HG02588 (cell line): Measurements from ENCODE around the gene CGB5.
"Not testable (repeated sequence)": the region's sequence is repeated elsewhere in the genome, so short reads cannot be mapped to it uniquely, and the experiment has no call there.

Experiments used
- ATAC-seq: cut with Tn5 transposase; IDR thresholded peaks from one replicate; pipeline ENCODE4 v1.9.1; 2021; ENCODE audit warnings: mild to moderate bottlenecking, moderate library complexity; ENCODE audit not compliant: unreplicated experiment

The CGB5 gene

DNA sequence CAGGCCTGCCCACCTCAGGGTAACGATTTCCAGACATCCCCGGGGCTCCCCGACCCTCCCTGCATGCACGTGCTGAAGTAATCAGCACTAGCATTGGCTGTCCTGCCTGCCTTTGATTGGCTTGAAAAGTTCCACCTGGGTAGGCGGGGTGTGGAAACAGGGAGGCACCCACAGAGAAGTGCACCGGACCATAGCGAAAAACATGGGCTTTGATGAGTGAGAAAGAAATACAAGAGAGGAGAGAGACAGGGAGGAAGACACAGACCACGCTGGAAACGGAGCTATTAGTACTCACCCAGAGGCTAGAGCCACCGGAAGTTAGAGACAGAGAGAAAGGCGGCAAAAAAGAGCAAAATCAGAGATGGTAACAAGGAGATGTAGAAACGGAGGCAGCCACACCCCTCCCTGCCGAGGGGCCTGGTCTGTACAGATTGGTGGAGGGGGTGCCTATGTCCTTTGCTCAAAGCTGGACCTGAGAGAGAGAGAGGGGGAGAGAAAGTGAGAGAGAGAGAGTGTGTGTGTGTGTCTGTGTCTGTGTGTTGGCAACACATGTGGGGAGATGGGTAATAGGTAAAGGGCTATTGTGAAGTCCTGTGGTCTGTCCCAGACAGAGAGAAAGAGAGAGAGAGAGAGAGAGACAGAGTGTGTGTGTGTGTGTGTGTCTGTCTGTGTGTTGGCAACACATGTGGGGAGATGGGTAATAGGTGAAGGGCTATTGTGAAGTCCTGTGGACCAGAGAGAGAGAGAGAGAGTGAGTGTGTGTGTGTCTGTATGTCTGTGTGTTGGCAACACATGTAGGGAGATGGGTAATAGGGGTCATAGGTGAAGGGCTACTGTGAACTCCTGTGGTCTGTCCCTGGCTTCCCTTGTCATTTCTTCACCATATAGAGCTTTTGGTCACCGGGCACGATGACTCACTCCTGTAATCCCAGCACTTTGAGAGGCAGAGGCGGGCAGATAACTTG, 22.4 kb upstream of the CGB5 start:
- no peak for ATAC-seq

- no peak for ATAC-seq
These were observed 21.5 kb upstream of the CGB5 start for GRCh38 chr19:49022116-49022515.

DNA sequence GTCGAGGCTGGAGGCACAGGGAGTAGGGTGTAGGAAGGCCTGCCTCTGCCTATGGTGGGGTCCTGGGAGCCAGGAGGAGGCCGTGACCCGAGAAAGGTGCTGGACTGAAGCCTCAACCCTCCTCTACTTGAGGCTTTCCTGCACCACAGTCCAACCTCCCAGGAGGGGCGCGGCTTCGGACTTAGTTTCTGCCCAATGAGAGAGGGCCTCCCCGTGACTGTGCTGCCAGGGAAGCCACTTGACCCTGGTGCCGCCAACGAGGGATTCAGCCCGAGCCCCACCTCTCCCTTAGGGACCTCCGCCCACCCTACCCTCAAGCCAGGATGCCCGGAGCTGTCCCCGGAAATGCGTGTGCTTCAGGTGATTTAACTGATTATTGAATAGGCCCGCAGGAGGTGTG, 19.4 kb upstream of the CGB5 start, which contains the start of gene CGB3:
TSS of gene CGB3 (minus strand) at position 101 of the 400 bp plus-strand sequence. CDS start 362 bp downstream, outside the sequence.
- not testable (repeated sequence) for ATAC-seq

DNA sequence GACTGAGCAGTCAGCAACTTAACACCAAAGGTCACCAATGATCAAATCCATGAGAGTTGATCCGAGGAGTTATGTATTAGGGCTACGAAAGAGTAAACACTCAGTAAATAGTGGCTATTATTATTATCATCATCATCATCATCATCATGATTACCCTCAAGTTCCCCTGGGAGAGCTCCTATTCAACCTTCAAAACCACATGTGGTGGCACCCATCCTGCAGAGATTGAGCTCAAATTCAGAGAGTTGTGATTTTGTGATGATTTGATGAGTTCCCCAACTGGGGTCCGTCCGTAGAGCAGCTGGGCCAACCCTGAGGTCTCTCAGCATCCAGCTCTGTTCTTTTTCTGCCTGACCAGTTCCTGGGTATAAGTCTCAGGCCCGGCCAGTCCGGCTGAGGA, 18.6 kb upstream of the CGB5 start:
- not testable (repeated sequence) for ATAC-seq

DNA sequence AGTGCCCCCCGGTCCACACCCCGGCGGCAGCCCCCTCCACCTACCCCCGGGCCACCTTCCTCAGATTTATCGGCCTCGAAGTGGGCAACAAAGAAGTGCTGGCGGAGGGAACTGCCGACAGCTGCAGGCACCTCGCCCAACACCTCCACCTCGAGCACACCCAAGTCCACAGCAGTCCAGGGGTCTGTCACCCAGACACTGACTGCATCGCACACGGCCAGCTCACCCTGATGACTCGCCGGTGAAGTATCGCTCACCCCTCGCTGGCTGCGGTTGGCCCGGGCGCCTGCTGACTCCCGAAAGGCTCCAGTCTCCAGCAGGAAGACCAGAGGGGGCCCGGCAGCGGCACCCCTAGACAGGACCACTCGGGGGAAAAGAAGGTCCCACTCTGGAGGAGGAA, 18.0 kb upstream of the CGB5 start:
- ATAC-seq, result not testable (repeated sequence)

GRCh38 chr19:49028686-49029085, 15.0 kb upstream of the CGB5 start:
- ATAC-seq, result not testable (repeated sequence)

GRCh38 chr19:49029749-49030148, 13.9 kb upstream of the CGB5 start:
- ATAC-seq, result not testable (repeated sequence)

DNA sequence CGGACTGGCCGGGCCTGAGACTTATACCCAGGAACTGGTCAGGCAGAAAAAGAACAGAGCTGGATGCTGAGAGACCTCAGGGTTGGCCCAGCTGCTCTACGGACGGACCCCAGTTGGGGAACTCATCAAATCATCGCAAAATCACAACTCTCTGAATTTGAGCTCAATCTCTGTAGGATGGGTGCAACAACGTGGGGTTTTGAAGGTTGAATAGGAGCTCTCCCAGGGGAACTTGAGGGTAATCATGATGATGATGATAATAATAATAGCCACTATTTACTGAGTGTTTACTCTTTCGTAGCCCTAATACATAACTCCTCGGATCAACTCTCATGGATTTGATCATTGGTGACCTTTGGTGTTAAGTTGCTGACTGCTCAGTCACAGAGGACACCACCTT, 13.3 kb upstream of the CGB5 start:
- not testable (repeated sequence) for ATAC-seq

GRCh38 chr19:49031642-49032301, 11.9 kb upstream of the CGB5 start, which contains the start of gene CGB2:
CGB2 (plus strand) TSS chr19:49031890; CDS start chr19:49032096, 206 bp downstream.
- not testable (repeated sequence) for ATAC-seq

DNA sequence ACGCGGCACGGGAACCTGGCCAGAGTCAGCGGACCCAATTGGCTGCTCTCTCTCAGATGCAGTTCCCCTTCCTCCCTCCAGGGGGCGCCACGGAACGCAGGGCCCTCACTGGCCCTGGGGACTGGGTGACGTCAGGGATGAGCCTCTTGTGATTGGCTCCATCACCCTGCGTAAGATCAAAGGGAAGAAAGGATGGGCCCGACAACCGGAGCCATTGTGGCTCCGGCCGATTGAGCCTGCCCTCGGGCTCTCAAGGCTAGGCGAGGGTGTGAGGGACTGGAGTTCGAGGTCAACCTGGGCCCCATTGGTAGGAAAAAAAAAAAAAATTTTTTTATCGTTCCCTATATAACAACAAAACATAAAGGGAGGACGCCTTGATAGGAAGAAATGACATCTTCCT, 6.8 kb upstream of the CGB5 start, which contains the start of gene CGB1:
TSS of gene CGB1 (minus strand) at position 81 of the 400 bp plus-strand sequence. CDS start 184 bp downstream, outside the sequence.
- ATAC-seq, result not testable (repeated sequence)

DNA sequence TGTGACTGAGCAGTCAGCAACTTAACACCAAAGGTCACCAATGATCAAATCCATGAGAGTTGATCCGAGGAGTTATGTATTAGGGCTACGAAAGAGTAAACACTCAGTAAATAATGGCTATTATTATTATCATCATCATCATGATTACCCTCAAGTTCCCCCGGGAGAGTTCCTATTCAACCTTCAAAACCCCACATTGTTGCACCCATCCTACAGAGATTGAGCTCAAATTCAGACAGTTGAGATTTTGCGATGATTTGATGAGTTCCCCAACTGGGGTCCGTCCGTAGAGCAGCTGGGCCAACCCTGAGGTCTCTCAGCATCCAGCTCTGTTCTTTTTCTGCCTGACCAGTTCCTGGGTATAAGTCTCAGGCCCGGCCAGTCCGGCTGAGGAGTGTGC, 5.5 kb upstream of the CGB5 start:
- ATAC-seq, result not testable (repeated sequence)

GRCh38 chr19:49038557-49039276, 4.9 kb upstream of the CGB5 start:
- ATAC-seq, result not testable (repeated sequence)

- ATAC-seq, result not testable (repeated sequence)
These were observed 3.9 kb upstream of the CGB5 start for GRCh38 chr19:49039736-49040135.

- no peak for ATAC-seq
These were observed 1.5 kb upstream of the CGB5 start for GRCh38 chr19:49042177-49042576.

DNA sequence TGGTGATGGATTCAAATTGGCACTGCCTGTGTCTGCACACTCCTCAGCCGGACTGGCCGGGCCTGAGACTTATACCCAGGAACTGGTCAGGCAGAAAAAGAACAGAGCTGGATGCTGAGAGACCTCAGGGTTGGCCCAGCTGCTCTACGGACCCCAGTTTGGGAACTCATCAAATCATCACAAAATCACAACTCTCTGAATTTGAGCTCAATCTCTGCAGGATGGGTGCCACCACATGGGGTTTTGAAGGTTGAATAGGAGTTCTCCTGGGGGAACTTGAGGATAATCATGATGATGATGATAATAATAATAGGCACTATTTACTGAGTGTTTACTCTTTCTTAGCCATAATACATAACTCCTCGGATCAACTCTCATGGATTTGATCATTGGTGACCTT, 982 bp upstream of the CGB5 start:
- ATAC-seq, result not testable (repeated sequence)

- ATAC-seq, result not testable (repeated sequence)
These were observed 5.4 kb downstream of the CGB5 start, which contains the start of gene CGB8 for GRCh38 chr19:49049011-49049410. CGB8 (minus strand) TSS chr19:49049111; CDS start chr19:49048739, 372 bp downstream.

GRCh38 chr19:49049834-49050233, 6.2 kb downstream of the CGB5 start:
- not testable (repeated sequence) for ATAC-seq

DNA sequence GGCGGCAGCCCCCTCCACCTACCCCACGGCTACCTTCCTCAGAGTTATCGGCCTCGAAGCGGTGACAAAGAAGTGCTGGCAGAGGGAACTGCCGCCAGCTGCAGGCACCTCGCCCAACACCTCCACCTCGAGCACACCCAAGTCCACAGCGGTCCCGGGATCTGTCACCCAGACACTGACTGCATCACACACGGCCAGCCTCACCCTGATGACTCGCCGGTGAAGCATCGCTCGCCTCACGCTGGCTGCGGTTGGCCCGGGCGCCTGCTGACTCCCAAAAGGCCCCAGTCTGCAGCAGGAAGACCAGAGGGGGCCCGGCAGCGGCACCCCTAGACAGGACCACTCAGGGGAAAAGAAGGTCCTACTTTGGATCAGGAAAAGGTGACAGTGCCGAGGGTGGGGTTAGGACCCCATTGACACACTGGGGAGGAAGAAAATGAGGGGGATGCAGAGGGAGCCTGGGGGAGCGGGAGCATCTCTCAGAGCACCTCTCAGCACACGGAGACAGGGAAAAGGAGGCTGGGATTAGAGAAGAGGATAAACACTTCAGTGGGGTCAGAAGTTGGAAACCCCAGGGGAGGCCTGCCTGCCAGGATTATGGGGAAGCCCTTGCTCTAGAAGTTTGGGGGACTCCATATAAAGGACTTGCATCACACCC, 6.9 kb downstream of the CGB5 start:
- not testable (repeated sequence) for ATAC-seq

DNA sequence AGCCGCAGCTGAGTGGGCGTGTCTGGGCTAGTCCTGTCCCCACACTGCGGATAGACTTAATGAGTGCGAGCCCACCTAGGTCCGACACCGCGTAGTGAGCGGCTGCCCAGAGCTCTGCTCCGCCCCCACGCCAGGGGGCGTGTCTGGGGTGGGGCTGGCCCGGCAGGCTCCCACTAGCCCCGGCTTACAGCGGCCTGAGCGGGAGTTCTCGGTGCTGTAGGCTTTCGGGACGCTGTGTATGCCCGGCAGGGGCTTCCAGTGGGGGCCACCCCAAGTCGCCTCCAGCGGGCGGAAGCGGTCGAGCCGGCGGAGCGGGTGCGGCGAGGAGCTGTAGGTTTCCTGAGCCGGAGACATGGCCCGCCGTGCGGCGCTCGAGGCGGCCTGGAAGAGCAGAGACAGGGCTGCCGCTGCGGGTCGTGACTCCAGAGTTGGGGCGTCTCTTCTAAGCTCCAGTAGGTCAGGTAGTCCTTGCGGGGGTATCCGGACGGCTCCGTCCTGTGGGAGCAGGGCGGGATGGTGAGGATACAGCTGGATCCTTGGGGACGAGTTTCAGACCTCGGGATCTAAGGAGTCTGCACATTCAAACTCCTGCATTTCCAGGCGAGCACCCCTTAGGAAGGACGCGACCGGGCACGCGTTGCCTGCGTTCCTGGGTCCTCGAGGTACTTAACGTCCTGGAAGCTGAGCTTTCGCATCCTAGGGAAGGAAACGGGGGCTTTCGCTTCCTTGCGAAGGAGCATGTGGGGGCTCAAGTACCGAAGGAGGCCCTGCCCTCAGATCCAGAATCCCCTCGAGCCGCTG, 12.7 kb downstream of the CGB5 start:
- peak; percentile 54 for ATAC-seq
